ENCODE results near the gene USP32. TPM values are rescaled to one million over a fixed set of nuclear protein-coding genes. Genes with fewer than 3 reads are reported as not detected.

The USP32 gene
- total and polyA plus RNA-seq, 4 donors = 11.6 to 103 (median 42.9) TPM

GRCh38 chr17:60395508-60396065 lies 3.7 kb upstream of the USP32 start:
- Histone ChIP-seq H3K27ac (ENCODE audit: low read depth in 1 of 2, low read length in 2 of 2) (peak overlapping the region in 1 of 2 donors; percentile 22), H3K4me1 (ENCODE audit: control insufficient read depth in 4 of 4, insufficient read depth in 4 of 4, low read length in 3 of 4) (peaks cover 0 to 12% (median 4%) of the 10 kb centered on the region in 4 donors), H3K4me3 (ENCODE audit: low read depth in 1 of 3, low read length in 3 of 3) (no peak overlapping the region)

GRCh38 chr17:60393840-60394723 lies 2.1 kb upstream of the USP32 start:
- DNase-seq (ENCODE audit: low spot score) = no peak
- TF ChIP-seq CTCF (IDR thresholded peaks at IDR 0.05; ENCODE audit: low read depth, low read length, missing input control) (no peak), NR2F2 (IDR thresholded peaks at IDR 0.05) (no peak), ATF3 (IDR thresholded peaks at IDR 0.05) (no peak), FOXA2 (IDR thresholded peaks at IDR 0.05) (no peak), GABPA (IDR thresholded peaks at IDR 0.05 in 1 of 2, conservative IDR thresholded peaks at IDR 0.05 in 1 of 2) (no peak), JUND (IDR thresholded peaks at IDR 0.05) (no peak), TAF1 (conservative IDR thresholded peaks at IDR 0.05) (no peak), REST (IDR thresholded peaks at IDR 0.05) (no peak), RXRA (IDR thresholded peaks at IDR 0.05) (no peak), FOXA1 (IDR thresholded peaks at IDR 0.05) (no peak)
- no peaks in the 10 kb centered on the region for H3K27me3 ChIP-seq (ENCODE audit: control insufficient read depth in 4 of 4, insufficient read depth in 4 of 4, low read length in 3 of 4)
- peaks cover 0 to 18% (median 10%) of the 10 kb centered on the region in 4 donors for H3K4me1 ChIP-seq (ENCODE audit: control insufficient read depth in 4 of 4, insufficient read depth in 4 of 4, low read length in 3 of 4)
- WGBS = 89% methylated on average over 17 of the region's 17 CpGs
- no peak overlapping the region for H3K9ac ChIP-seq (ENCODE audit: low read depth in 1 of 2, low read length in 2 of 2)
- H3K9me3 ChIP-seq (ENCODE audit: control insufficient read depth in 4 of 4, low read length in 3 of 4) = no peaks in the 10 kb centered on the region
- no peak overlapping the region for H3K27ac ChIP-seq (ENCODE audit: low read depth in 1 of 2, low read length in 2 of 2)
- no peaks in the 10 kb centered on the region for H3K36me3 ChIP-seq (ENCODE audit: control insufficient read depth in 4 of 4, insufficient read depth in 3 of 4, low read depth in 1 of 4, low read length in 3 of 4)
- H3K4me3 ChIP-seq (ENCODE audit: low read depth in 1 of 3, low read length in 3 of 3) = no peak overlapping the region

More at GRCh38 chr17:60395508-60396065, 3.7 kb upstream of the USP32 start:
- no peaks in the 10 kb centered on the region for H3K9me3 ChIP-seq (ENCODE audit: control insufficient read depth in 4 of 4, low read length in 3 of 4)
- 84% methylated on average over 4 of the region's 4 CpGs for WGBS
- H3K36me3 ChIP-seq (ENCODE audit: control insufficient read depth in 4 of 4, insufficient read depth in 3 of 4, low read depth in 1 of 4, low read length in 3 of 4) = no peaks in the 10 kb centered on the region
- no peak overlapping the region for H3K9ac ChIP-seq (ENCODE audit: low read depth in 1 of 2, low read length in 2 of 2)
- TF ChIP-seq SP1 (IDR thresholded peaks at IDR 0.05) = no peak
- no peak for TF ChIP-seq NR2F2 (IDR thresholded peaks at IDR 0.05)
- TF ChIP-seq RAD21 (IDR thresholded peaks at IDR 0.05) = no peak
- no peak for TF ChIP-seq JUND (IDR thresholded peaks at IDR 0.05)
- no peak for TF ChIP-seq HNF4G (IDR thresholded peaks at IDR 0.05)
- no peak for DNase-seq (ENCODE audit: low spot score)
- H3K27me3 ChIP-seq (ENCODE audit: control insufficient read depth in 4 of 4, insufficient read depth in 4 of 4, low read length in 3 of 4) = no peaks in the 10 kb centered on the region
